ENCODE measurements around the gene ACOT7.

The ACOT7 gene

GRCh38 chr1:6424000-6424565 lies 30.5 kb upstream of the ACOT7 start:
- DNase-seq: no peak

GRCh38 chr1:6423321-6423999 lies 29.9 kb upstream of the ACOT7 start:
- DNase-seq: peak; percentile 22 to 50 (median 43)

GRCh38 chr1:6421266-6421665 lies 27.7 kb upstream of the ACOT7 start:
- DNase-seq: no peak

DNA sequence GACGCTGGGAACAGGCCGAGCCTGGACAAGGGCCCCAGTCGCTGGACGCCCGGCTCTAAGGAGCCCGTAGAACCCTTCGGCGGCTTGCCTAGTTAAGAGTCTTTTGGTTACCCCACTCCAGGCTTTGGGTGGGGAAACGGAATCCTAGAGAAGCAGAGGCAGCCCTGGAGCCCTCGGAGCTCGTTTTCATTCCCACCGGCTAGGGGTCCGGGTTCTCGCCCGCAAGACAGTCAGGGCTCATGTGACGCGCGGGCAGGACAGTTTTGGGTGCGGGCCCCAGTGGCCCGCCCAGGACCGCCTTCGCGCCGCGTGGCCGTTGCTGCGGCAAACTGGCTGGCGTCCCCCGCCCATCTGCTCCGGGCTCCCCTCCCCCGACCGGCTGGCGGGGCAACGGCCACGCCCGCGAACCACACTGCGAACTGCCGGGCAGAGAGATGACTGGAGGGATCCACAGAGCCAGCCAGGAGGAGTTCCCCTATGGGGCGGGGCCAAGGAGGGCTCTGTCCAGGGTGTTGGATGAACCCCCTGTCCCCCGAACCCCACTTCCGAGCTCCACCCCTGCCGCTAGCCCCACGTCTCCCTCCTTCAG lies 27.0 kb upstream of the ACOT7 start:
- DNase-seq: peak in 1 of 3 donors; percentile 39

DNA sequence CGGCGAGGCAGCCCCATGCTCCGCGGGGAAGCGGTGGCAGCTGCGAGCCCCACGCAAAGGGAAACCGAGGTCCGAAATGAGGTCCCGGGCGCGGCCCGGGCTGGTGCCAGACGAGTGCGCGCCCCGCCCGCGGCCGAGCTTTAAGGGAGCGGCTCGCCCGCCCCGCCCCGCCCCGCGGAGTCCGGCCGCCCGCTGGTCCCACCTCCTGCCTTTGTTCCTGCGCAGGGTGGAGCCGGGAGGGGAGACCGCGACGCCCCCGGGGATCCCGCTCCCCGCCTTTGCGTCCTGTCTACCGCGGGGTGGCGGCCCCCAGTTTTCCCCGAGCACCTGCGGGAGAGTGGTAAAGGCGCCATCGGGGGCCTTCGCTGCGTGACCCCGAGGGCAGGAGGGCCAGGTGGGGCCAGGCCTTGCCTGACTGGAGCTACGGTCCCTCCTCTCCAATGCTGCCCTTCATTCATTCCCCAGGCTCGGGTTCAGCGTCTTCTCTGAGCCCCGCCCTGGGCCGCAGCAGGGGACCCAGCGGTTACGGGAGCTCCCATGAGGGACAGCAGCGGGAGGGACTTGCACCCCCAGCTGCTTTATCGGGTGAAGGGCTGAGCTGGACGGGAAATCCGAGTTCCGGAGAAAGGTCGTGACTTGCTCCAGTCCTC lies 26.4 kb upstream of the ACOT7 start, which contains the start of gene HES2:
Gene HES2, minus strand, starts transcription at position 116 of the 650 bp plus-strand sequence. Its CDS starts 99 bp downstream, at position 17.
- DNase-seq: peak in 1 of 3 donors; percentile 55

GRCh38 chr1:6419397-6419803 lies 25.8 kb upstream of the ACOT7 start:
- no peak for DNase-seq

DNA sequence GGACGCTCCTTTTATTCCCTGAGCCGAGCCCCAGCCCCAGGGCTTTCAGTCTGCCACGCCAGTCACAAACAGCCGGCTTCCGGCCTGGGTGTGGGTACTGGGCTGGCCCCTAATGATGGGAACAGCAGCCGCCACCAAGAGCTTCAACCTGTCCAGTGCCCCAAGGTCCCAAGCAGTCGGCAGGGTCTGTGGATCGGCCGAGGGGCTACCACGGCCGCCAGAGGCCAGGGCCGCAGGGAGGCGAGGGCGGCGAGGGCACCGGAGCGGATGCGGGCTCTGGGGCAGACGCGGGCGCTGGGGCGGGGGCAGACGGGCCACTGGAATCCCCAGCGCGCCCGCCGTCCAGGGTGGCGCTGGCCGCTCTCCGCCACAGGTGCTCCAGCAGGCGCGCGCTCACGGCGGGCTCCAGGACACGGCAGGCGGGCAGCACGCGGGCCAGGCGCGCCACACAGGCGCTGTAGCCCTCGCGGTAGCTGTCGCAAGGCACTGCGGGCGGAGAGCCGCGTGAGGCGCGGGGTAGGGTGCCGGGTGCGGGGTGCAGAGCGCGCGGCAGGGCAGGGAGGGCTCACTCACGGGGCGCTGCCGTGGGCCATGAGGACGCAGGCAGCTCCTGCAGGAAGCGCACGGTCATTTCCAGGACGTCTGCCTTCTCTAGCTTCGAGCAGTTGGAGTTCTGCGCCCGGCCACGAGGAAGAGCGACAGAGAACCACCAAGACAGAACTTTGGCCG lies 25.3 kb upstream of the ACOT7 start:
- no peak for DNase-seq

GRCh38 chr1:6417961-6418667 lies 24.5 kb upstream of the ACOT7 start:
- DNase-seq: no peak

DNA sequence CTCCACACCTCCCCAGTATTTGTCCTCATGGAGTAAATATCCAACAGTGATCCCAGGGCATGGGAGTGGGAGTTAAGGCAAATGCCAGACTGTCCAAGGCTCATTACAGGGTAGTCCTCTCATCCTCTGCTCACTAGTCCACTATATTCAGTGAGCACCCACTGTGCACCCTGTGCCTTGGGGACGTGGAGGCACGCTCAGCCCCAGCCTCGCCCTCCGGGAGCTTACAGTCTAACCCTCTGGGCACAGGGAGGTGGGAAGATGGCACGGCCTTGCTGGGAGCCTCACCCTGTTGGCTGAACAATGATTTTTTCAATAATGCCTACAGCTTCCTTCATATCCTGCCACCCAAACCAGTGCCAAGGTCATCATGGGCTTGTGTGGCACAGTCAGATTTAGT lies 23.3 kb upstream of the ACOT7 start:
- no peak for DNase-seq

DNA sequence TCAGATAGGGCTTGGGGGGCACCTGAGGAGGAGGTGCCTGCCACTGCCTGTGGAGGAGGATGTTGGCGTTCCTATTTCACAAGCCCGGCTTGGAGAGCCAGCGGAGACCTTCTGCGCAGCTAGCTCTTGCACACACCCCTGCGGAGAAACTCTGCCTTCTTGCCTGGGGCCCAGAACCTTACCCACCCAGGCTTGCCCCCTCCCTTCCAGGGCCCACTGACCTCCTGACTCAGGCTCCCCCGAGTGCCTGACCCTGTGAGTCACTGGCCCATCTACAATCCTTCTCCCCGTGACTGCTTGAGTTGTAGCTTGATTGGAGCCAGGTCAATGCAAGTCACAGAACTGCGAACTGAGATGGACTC lies 22.7 kb upstream of the ACOT7 start:
- DNase-seq: no peak

- DNase-seq: peak; percentile 64 to 81 (median 78)
These were observed 21.5 kb upstream of the ACOT7 start for GRCh38 chr1:6414881-6415626.

- DNase-seq: peak; percentile 35 to 61 (median 39)
These were observed 20.9 kb upstream of the ACOT7 start for GRCh38 chr1:6414443-6414844.

DNA sequence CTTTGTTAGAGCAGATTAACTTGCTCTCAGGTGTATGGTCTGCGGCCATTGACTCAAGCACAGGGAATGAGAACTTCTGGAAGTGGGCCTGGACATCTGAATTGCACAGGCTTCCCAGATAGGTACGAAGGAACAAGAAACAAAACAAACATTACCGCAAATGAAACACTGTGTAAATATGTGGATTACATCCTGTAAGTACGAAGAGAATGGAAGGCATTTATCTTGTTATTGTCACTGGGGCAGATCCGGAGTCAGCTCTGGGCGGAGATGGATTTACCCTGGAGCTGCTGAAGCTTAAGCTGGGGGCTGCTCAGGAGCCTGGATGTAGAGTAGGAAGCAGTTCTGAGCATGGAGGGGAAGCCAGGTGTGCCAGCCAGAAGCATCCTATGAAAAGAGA lies 19.3 kb upstream of the ACOT7 start:
- DNase-seq: no peak

- DNase-seq: no peak
These were observed 16.8 kb upstream of the ACOT7 start for GRCh38 chr1:6410248-6410893.

DNA sequence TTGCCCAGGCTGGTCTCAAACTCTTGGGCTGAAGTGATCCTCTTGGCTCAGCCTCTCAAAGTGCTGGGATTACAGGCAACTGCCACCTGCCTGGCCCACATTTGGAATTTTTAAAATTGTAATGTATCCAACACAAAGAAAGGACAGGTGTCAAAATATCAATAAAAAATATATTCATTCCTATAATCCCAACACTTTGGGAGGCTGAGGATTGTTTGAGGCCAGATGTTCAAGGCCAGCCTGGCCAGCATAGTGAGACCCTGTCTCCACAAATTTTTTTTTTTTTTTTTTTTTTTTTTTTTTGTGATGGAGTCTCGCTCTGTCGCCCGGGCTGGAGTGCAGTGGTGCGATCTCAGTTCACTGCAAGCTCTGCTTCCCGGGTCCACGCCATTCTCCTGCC lies 16.2 kb upstream of the ACOT7 start:
- no peak for DNase-seq

GRCh38 chr1:6409053-6409452 lies 15.5 kb upstream of the ACOT7 start:
- DNase-seq: no peak

DNA sequence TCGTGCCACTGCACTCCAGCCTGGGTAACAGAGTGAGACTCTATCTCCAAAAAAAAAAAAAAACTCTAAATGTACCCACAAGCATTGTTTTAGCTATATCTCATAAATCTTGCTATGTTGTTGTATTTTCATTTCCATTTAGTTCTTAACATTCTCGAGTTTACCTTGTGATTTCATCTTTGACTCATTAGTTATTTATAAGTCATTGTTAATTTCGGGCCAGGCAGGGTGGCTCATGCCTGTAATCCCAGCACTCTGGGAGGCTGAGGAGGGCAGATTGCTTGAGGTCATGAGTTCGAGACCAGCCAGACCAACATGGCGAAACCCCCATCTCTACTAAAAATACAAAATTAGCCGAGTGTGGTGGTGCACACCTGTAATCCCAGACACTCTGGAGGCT lies 14.5 kb upstream of the ACOT7 start:
- no peak for DNase-seq

DNA sequence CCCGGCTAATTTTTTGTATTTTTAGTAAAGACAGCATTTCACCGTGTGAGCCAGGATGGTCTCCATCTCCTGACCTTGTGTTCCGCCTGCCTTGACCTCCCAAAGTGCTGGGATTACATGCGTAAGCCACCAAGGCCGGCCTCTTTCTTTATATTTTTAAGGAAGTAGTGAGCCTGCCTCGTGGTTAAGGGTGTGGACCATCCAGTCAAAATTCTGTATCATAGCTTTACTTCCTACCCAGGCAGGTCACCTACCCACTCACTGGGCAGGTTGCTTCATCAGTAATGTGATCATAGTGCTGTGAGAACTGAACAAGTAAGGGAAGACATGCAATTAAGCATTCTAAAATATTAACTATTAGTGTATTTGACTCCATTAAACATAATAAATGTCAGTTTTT lies 8.1 kb upstream of the ACOT7 start:
- DNase-seq: peak; percentile 71 to 81 (median 73)

DNA sequence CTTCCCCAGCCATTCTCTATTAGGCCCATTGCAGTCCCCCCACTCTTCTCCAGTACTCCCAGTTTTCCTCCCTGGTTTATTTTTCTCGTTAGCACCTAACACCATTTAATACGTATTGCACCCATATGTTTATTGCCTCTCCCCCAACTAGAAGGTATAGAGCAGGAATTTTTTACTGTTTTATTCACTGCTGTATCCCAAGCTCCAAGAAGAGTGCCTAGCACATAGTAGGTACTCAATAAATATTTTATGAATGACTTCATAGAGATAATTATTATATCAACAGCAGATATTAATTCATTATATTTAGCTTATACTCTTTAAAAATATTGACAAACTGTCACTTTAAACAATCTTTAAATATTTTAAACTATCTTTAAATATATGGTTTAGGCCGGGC lies 5.7 kb upstream of the ACOT7 start:
- no peak for DNase-seq

- DNase-seq: no peak
These were observed 4.4 kb upstream of the ACOT7 start for GRCh38 chr1:6397844-6398441.

GRCh38 chr1:6396998-6397397 lies 3.4 kb upstream of the ACOT7 start:
- no peak for DNase-seq

Data from suppressor macrophage treated with lipopolysaccharide for 1 hour (primary cell).